IMR-90 (cell line): ENCODE measurements around the gene NUP98. TPM values are rescaled to one million over a fixed set of nuclear protein-coding genes. Genes with fewer than 3 reads are reported as not detected.

Source experiments
- ATAC-seq: fragments of 200-7000 bp; cut with Tn5 transposase; 2 replicates; pipeline ENCODE4 v1.9.1; 2020; ENCODE audit warnings: low read depth, mild to moderate bottlenecking, moderate library complexity
- BruUV-seq: library from RNA; stranded (reverse); fragments of 400-500 nt; replicated peaks from 2 replicates; lab custom pipeline; 2021; lab: Mats Ljungman, UMichigan
- CTCF ChIA-PET: fragments of 300-600 bp; formaldehyde crosslinking; extraction: SDS; loops from one replicate; lab custom pipeline; 2021; ENCODE audit warnings: antibody characterized with exemption; lab: Yijun Ruan, JAX
- POLR2A ChIA-PET: fragments of 300-600 bp; sonication (Branson Sonifier 250); formaldehyde crosslinking; loops from one replicate; lab custom pipeline; 2022; ENCODE audit warnings: antibody characterized with exemption; ENCODE audit not compliant: unreplicated experiment; lab: Charles Lee
- DNase-seq: peaks from one replicate; pipeline ENCODE4 v3.0.0; 2013
- H2AFZ ChIP-seq: replicated peaks from 2 replicates; pipeline ENCODE3; 2013; ENCODE audit warnings: low read length, mild to moderate bottlenecking; ENCODE audit not compliant: poor library complexity
- H2AK5ac ChIP-seq: 2 replicates; pipeline ENCODE4 v1.6.1; 2013; ENCODE audit warnings: low read depth, low read length, inconsistent platforms
- H2AK9ac ChIP-seq: replicated peaks from 2 replicates; pipeline ENCODE3; 2013; ENCODE audit warnings: mild to moderate bottlenecking, low read depth, low read length, moderate library complexity; ENCODE audit not compliant: poor library complexity
- H2BK120ac ChIP-seq: 2 replicates; pipeline ENCODE4 v1.6.1; 2013; ENCODE audit warnings: low read depth, low read length, inconsistent platforms
- H2BK15ac ChIP-seq: 3 replicates; pipeline ENCODE4 v1.6.1; 2013; ENCODE audit warnings: low read depth, low read length, inconsistent platforms
- H2BK20ac ChIP-seq: 2 replicates; pipeline ENCODE4 v1.6.1; 2013; ENCODE audit warnings: low read depth, mild to moderate bottlenecking, inconsistent platforms, low read length, moderate library complexity
- H2BK5ac ChIP-seq: 2 replicates; pipeline ENCODE4 v1.6.1; 2013; ENCODE audit warnings: mild to moderate bottlenecking, low read depth, low read length, inconsistent platforms; ENCODE audit not compliant: poor library complexity, severe bottlenecking
- H3K14ac ChIP-seq: replicated peaks from 2 replicates; pipeline ENCODE4 v1.6.1; 2013; ENCODE audit warnings: low read depth, low read length, inconsistent platforms
- H3K18ac ChIP-seq: 2 replicates; pipeline ENCODE4 v1.6.1; 2013; ENCODE audit warnings: low read depth, low read length, control low read depth
- H3K23ac ChIP-seq: 2 replicates; pipeline ENCODE4 v1.6.1; 2013; ENCODE audit warnings: low read depth, low read length, inconsistent platforms
- H3K27ac ChIP-seq: 2 replicates; pipeline ENCODE4 v1.5.1; 2013; ENCODE audit warnings: mild to moderate bottlenecking, control low read depth, low read length; ENCODE audit not compliant: insufficient read depth
- H3K27me3 ChIP-seq: 2 replicates; pipeline ENCODE4 v1.6.1; 2013; ENCODE audit warnings: low read length; ENCODE audit not compliant: control insufficient read depth, insufficient read depth
- H3K36me3 ChIP-seq: 2 replicates; pipeline ENCODE4 v1.6.1; 2013; ENCODE audit warnings: low read length, mixed read lengths; ENCODE audit not compliant: control insufficient read depth, insufficient read depth
- H3K4ac ChIP-seq: 2 replicates; pipeline ENCODE4 v1.6.1; 2013; ENCODE audit warnings: low read depth, low read length, inconsistent platforms
- H3K4me1 ChIP-seq: 2 replicates; pipeline ENCODE4 v1.6.1; 2013; ENCODE audit warnings: low read length, mixed read lengths; ENCODE audit not compliant: control insufficient read depth, insufficient read depth
- H3K4me2 ChIP-seq: 2 replicates; pipeline ENCODE4 v1.6.1; 2013; ENCODE audit warnings: low read depth, mild to moderate bottlenecking, control low read depth, low read length, moderate library complexity
- H3K4me3 ChIP-seq: 2 replicates; pipeline ENCODE4 v1.5.1; 2013; ENCODE audit warnings: low read depth, mild to moderate bottlenecking, control low read depth, low read length, moderate library complexity; ENCODE audit not compliant: insufficient read depth
- H3K56ac ChIP-seq: 2 replicates; pipeline ENCODE4 v1.6.1; 2013; ENCODE audit warnings: low read length, inconsistent platforms; ENCODE audit not compliant: insufficient read depth; ENCODE audit errors: extremely low read depth
- H3K79me1 ChIP-seq, 2 experiments: 2 replicates each; pipeline ENCODE4 v1.6.1; 2013; ENCODE audit warnings: low read length in 2 of 2, inconsistent platforms in 1 of 2, low read depth in 1 of 2
- H3K9ac ChIP-seq: 2 replicates; pipeline ENCODE4 v1.6.1; 2013; ENCODE audit warnings: low read depth, low read length, control low read depth
- H3K9me1 ChIP-seq: 2 replicates; pipeline ENCODE4 v1.6.1; 2013; ENCODE audit warnings: low read length, inconsistent platforms; ENCODE audit not compliant: insufficient read depth
- H3K9me3 ChIP-seq: 2 replicates; pipeline ENCODE4 v1.6.1; 2013; ENCODE audit warnings: low read length; ENCODE audit not compliant: control insufficient read depth, insufficient read depth
- H4K20me1 ChIP-seq: 2 replicates; pipeline ENCODE4 v1.6.1; 2013; ENCODE audit warnings: low read length, inconsistent platforms; ENCODE audit not compliant: insufficient read depth
- H4K5ac ChIP-seq: 2 replicates; pipeline ENCODE4 v1.6.1; 2013; ENCODE audit warnings: mild to moderate bottlenecking, low read depth, low read length, control low read depth
- H4K8ac ChIP-seq, 2 experiments: 2 replicates each; pipeline ENCODE4 v1.6.1; 2013; ENCODE audit warnings: low read depth in 2 of 2, low read length in 2 of 2, control low read depth in 1 of 2, inconsistent platforms in 1 of 2
- H4K91ac ChIP-seq: 2 replicates; pipeline ENCODE4 v1.6.1; 2013; ENCODE audit warnings: low read depth, low read length, inconsistent platforms; ENCODE audit not compliant: insufficient read depth
- BHLHE40 ChIP-seq: fragments of 150-350 bp; IDR thresholded peaks from 2 replicates; pipeline ENCODE4 v1.6.1; 2016; ENCODE audit warnings: mild to moderate bottlenecking, low read depth, low read length
- CEBPB ChIP-seq: IDR thresholded peaks from 2 replicates; pipeline ENCODE4 v1.6.1; 2012; ENCODE audit warnings: low read depth, low read length, improper control_type of control experiment
- CHD1 ChIP-seq: IDR thresholded peaks from 2 replicates; pipeline ENCODE4 v1.6.1; 2012; ENCODE audit warnings: low read depth, low read length, improper control_type of control experiment
- ELK1 ChIP-seq: fragments of 150-350 bp; IDR thresholded peaks from 2 replicates; pipeline ENCODE4 v1.6.1; 2016; ENCODE audit warnings: low read depth, mild to moderate bottlenecking, low read length, moderate library complexity, borderline replicate concordance
- FOS ChIP-seq: fragments of 150-350 bp; IDR thresholded peaks from 2 replicates; pipeline ENCODE4 v1.6.1; 2016; ENCODE audit warnings: low read depth, low read length
- MAZ ChIP-seq: IDR thresholded peaks from 2 replicates; pipeline ENCODE4 v1.6.1; 2012; ENCODE audit warnings: low read depth, mild to moderate bottlenecking, low read length, improper control_type of control experiment, moderate library complexity, borderline replicate concordance
- MXI1 ChIP-seq: IDR thresholded peaks from 2 replicates; pipeline ENCODE4 v1.6.1; 2012; ENCODE audit warnings: low read depth, mild to moderate bottlenecking, low read length, moderate library complexity, borderline replicate concordance
- NFE2L2 ChIP-seq: fragments of 150-350 bp; IDR thresholded peaks from 2 replicates; pipeline ENCODE4 v1.6.1; 2016; ENCODE audit warnings: low read depth, mild to moderate bottlenecking, low read length
- RAD21 ChIP-seq: IDR thresholded peaks from 2 replicates; pipeline ENCODE4 v1.6.1; 2012; ENCODE audit warnings: low read length, improper control_type of control experiment
- RCOR1 ChIP-seq: IDR thresholded peaks from 2 replicates; pipeline ENCODE4 v1.6.1; 2012; ENCODE audit warnings: mild to moderate bottlenecking, low read length, improper control_type of control experiment; ENCODE audit not compliant: insufficient replicate concordance
- RFX5 ChIP-seq: IDR thresholded peaks from 2 replicates; pipeline ENCODE4 v1.8.0; 2012; ENCODE audit warnings: low read depth, mild to moderate bottlenecking, low read length, moderate library complexity
- SMC3 ChIP-seq: fragments of 150-350 bp; IDR thresholded peaks from 2 replicates; pipeline ENCODE4 v1.6.1; 2016; ENCODE audit warnings: low read depth, mild to moderate bottlenecking, antibody characterized with exemption, low read length, moderate library complexity
- USF2 ChIP-seq: fragments of 150-350 bp; IDR thresholded peaks from 2 replicates; pipeline ENCODE4 v1.6.1; 2017; ENCODE audit warnings: mild to moderate bottlenecking, antibody characterized with exemption, low read length, low read depth
- WGBS, 2 experiments: methylation state at CpG; one replicate each; pipeline versions ENCODE4 v1.1.5 to v1.1.7; 2013; ENCODE audit warnings: missing lambda C conversion rate in 2 of 2; ENCODE audit not compliant: insufficient read length in 1 of 2; ENCODE audit errors: extremely low coverage in 2 of 2; 5-methylcytosine and 5-hydroxymethylcytosine counted together
- dilution Hi-C: fragments of 300-500 bp; cut with HindIII; formaldehyde crosslinking; loops from one replicate; pipeline ENCODE4 v1.14.3; 2018; ENCODE audit warnings: low sequenced_read_pairs; ENCODE audit not compliant: unreplicated experiment
- in situ Hi-C: fragments of 300-500 bp; cut with MboI; formaldehyde crosslinking; loops from 3 replicates; pipeline ENCODE4 v1.14.3; 2019; ENCODE audit warnings: low sequenced_read_pairs, inconsistent platforms, mixed read lengths
- intact Hi-C: fragments of 100-400 bp; cut with micrococcal nuclease; formaldehyde crosslinking; loops from 2 replicates; pipeline ENCODE4 v1.10.0; 2022
- polyA plus RNA-seq, 3 experiments: library from polyadenylated mRNA; depleted of rRNA; stranded (reverse); fragments of >200 nt; gene quantifications; 2 replicates each; pipeline ENCODE4 v1.2.3, GENCODE V29; 2012; ENCODE audit warnings: low replicate concordance in 1 of 3
- total RNA-seq: library from RNA; depleted of rRNA; stranded (reverse); fragments of >200 nt; gene quantifications from 2 replicates; pipeline ENCODE4 v1.2.3, GENCODE V29; 2012

The NUP98 gene
- total and polyA plus RNA-seq, 2 of the 4 experiments (the other 2 are of a cell fraction) = 103 to 138 TPM

DNA sequence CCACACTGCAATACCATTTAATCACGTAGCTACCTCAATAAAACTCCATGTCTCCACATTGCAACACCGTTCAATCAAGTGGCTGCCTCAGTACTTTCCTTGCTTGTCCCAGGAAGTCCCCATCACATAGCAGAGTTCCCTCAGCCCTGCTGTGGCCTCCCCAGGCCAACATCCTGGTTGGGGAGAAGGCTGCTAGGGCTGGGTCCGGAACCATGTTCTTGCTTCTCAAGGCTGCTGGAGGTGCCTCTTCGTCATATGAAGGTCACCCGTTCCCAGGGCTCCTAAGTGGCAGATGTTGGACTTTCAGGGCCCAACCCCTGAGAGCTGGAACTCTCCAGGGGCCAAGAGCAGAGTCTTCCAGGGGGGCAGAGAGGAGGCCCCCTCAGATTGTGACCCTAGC is 158.8 kb downstream of the NUP98 start:
- H3K27me3 ChIP-seq = peaks cover 58% of the 10 kb centered on the region
- POLR2A ChIA-PET = no interaction called here
- CTCF ChIA-PET = no interaction called here
- H3K79me1 ChIP-seq = no peaks in the 10 kb centered on the region
- H2AFZ ChIP-seq = no peak overlapping the region
- no peak overlapping the region for H3K23ac ChIP-seq
- H3K4ac ChIP-seq = no peak overlapping the region
- no peak overlapping the region for H4K91ac ChIP-seq
- H2BK5ac ChIP-seq = no peak overlapping the region
- no peak overlapping the region for H3K9ac ChIP-seq
- H4K20me1 ChIP-seq = no peaks in the 10 kb centered on the region
- no peak overlapping the region for H4K8ac ChIP-seq
- H3K4me1 ChIP-seq = peaks cover 3% of the 10 kb centered on the region
- ATAC-seq = no peak
- intact Hi-C loops = no loop called here
- no TSS peak for BruUV-seq
- H3K18ac ChIP-seq = no peak overlapping the region
- DNase-seq = no peak
- H3K14ac ChIP-seq = no peak overlapping the region
- no peak overlapping the region for H2BK20ac ChIP-seq
- H3K9me3 ChIP-seq = no peaks in the 10 kb centered on the region
- dilution Hi-C loops = no loop called here
- no peak overlapping the region for H2BK120ac ChIP-seq
- H2BK15ac ChIP-seq = no peak overlapping the region
- no peak for TF ChIP-seq SMC3
- no peak for TF ChIP-seq BHLHE40
- no peak for TF ChIP-seq CEBPB
- TF ChIP-seq RFX5 = no peak
- no peak for TF ChIP-seq NFE2L2
- TF ChIP-seq RAD21 = no peak
- TF ChIP-seq MAZ = no peak
- no peak for TF ChIP-seq FOS
- TF ChIP-seq ELK1 = no peak
- TF ChIP-seq USF2 = no peak
- TF ChIP-seq CHD1 = no peak
- TF ChIP-seq RCOR1 = no peak
- no peak for TF ChIP-seq MXI1
- H3K4me2 ChIP-seq = no peak overlapping the region
- no peaks in the 10 kb centered on the region for H3K36me3 ChIP-seq
- H3K9me1 ChIP-seq = no peaks in the 10 kb centered on the region
- no peak overlapping the region for H2AK5ac ChIP-seq
- H4K5ac ChIP-seq = no peak overlapping the region
- H2AK9ac ChIP-seq = peak overlapping the region; percentile 23
- H3K56ac ChIP-seq = no peak overlapping the region
- no peak overlapping the region for H3K4me3 ChIP-seq
- in situ Hi-C loops = no loop called here
- 67% methylated on average over 4 of the region's 5 CpGs; no CpG with 5 or more reads in 1 of the 2 experiments for WGBS, 2 experiments
- H3K27ac ChIP-seq = no peak overlapping the region
